Measurements from ENCODE around the gene MTA1. TPM values are rescaled to one million over a fixed set of nuclear protein-coding genes. Genes with fewer than 3 reads are reported as not detected.

The MTA1 gene
- total and polyA plus RNA-seq, 2 donors from 2014 or later = 30.4 to 112 TPM

DNA sequence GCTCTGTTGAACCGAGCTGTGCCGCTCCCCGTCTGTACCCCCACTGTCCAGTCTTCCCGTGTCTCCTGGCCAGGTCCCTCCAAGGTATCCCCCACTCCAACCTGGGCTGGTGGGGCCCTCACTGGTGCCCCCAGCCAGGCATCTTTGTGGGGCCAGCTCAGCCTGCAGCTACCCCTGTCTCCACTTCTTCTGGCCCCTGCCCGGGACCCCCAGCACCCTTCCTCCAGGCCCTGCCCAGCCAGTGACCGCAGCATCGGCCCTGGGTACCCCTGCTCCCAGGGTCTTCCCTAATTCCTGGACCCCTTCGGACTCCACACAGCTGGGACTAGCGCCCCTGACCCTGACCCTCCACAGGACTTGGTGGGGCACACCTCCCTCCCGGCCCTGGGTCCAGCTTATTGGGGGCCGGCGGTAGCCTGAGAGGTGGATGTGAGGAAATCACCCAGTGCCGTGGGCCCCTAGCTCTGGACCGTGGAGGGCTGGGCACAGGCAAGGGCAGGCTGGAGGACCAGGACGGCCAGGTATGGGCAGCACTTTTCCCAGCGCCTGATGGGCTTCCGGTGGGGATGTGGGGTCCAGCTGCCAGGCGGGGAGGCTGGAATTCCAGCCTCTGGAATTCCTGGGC, 63.0 kb downstream of the MTA1 start:
- H3K4me1 ChIP-seq (ENCODE audit: control insufficient read depth in 2 of 3, insufficient read depth in 2 of 3, low read depth in 1 of 3, low read length in 3 of 3) = peaks cover 0 to 43% (median 21%) of the 10 kb centered on the region in 3 donors
- FAIRE-seq (no peak), DNase-seq (no peak)
- H3K9me3 ChIP-seq (ENCODE audit: control insufficient read depth in 2 of 3, insufficient read depth in 1 of 3, low read length in 3 of 3) = no peaks in the 10 kb centered on the region
- intact Hi-C loops (cut with DNase I) = no loop called here
- H3K27ac ChIP-seq (ENCODE audit: low read depth in 2 of 2, low read length in 2 of 2) = peak overlapping the region; percentile 96 to 99
- peak overlapping the region in 1 of 3 donors; percentile 37 for H3K4me3 ChIP-seq (ENCODE audit: low read length in 3 of 3)
- H3K27me3 ChIP-seq (ENCODE audit: control insufficient read depth, insufficient read depth, low read length) = no peaks in the 10 kb centered on the region
- H3K9ac ChIP-seq (ENCODE audit: low read length in 3 of 3) = peak overlapping the region in 2 of 3 donors; percentile 59 to 65
- TF ChIP-seq, protein P1, sequence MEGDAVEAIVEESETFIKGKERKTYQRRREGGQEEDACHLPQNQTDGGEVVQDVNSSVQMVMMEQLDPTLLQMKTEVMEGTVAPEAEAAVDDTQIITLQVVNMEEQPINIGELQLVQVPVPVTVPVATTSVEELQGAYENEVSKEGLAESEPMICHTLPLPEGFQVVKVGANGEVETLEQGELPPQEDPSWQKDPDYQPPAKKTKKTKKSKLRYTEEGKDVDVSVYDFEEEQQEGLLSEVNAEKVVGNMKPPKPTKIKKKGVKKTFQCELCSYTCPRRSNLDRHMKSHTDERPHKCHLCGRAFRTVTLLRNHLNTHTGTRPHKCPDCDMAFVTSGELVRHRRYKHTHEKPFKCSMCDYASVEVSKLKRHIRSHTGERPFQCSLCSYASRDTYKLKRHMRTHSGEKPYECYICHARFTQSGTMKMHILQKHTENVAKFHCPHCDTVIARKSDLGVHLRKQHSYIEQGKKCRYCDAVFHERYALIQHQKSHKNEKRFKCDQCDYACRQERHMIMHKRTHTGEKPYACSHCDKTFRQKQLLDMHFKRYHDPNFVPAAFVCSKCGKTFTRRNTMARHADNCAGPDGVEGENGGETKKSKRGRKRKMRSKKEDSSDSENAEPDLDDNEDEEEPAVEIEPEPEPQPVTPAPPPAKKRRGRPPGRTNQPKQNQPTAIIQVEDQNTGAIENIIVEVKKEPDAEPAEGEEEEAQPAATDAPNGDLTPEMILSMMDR (IDR thresholded peaks at IDR 0.05; ENCODE audit: borderline replicate concordance, extremely low read depth, insufficient read depth) = no peak
- peaks cover 0 to 5% (median 0%) of the 10 kb centered on the region in 3 donors for H3K36me3 ChIP-seq (ENCODE audit: control insufficient read depth in 2 of 3, insufficient read depth in 3 of 3, low read length in 3 of 3)

DNA sequence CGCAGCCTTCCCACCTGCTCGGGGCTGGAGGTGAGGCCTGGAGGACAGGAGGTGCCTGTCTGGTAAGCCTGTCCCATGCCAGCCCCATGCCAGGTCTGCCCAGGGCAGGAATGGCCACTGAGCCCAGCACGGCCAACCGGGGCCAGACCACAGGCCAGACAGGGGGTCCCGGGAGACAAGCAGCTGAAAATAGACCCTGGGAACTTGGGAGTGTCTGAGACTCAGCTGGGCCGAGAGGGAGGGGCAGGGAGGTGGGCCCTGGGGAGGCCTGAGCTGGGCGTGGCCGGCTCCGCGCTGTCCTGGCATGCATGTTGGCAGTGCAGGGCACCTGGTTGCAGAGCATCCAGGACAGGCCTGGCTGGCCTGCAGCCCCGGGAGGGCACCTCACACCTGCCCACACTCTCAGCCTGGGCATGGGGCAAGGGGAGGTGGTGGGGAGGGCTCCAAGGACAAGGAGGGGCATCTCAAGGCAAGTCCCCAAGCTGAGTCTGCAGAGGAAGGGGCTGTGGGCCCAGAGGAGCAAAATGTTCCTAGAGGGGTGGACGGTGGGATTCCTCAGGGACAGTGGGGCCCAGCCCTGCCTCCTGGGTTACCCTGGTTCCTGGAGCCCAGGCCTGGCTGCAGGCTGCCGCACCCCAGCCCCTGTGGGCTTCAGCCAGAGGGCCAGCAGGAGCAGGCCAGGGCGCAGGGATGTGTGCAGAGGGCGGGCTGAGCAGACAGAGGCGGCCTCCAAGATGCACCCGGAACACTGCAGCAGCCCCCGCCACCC, 63.9 kb downstream of the MTA1 start:
- intact Hi-C loops (cut with DNase I) = no loop called here
- Histone ChIP-seq H3K4me1 (ENCODE audit: control insufficient read depth in 2 of 3, insufficient read depth in 2 of 3, low read depth in 1 of 3, low read length in 3 of 3) (peaks cover 0 to 43% (median 21%) of the 10 kb centered on the region in 3 donors), H3K4me3 (ENCODE audit: low read length in 3 of 3) (no peak overlapping the region), H3K9ac (ENCODE audit: low read length in 3 of 3) (no peak overlapping the region), H3K27ac (ENCODE audit: low read depth in 2 of 2, low read length in 2 of 2) (peak overlapping the region; percentile 96 to 99), H3K27me3 (ENCODE audit: control insufficient read depth, insufficient read depth, low read length) (no peaks in the 10 kb centered on the region), H3K36me3 (ENCODE audit: control insufficient read depth in 2 of 3, insufficient read depth in 3 of 3, low read length in 3 of 3) (peaks cover 0 to 5% (median 0%) of the 10 kb centered on the region in 3 donors), H3K9me3 (ENCODE audit: control insufficient read depth in 2 of 3, insufficient read depth in 1 of 3, low read length in 3 of 3) (no peaks in the 10 kb centered on the region)
- no peak for DNase-seq
- TF ChIP-seq, protein P1 (IDR thresholded peaks at IDR 0.05; ENCODE audit: borderline replicate concordance, extremely low read depth, insufficient read depth) = no peak
- no peak for FAIRE-seq

DNA sequence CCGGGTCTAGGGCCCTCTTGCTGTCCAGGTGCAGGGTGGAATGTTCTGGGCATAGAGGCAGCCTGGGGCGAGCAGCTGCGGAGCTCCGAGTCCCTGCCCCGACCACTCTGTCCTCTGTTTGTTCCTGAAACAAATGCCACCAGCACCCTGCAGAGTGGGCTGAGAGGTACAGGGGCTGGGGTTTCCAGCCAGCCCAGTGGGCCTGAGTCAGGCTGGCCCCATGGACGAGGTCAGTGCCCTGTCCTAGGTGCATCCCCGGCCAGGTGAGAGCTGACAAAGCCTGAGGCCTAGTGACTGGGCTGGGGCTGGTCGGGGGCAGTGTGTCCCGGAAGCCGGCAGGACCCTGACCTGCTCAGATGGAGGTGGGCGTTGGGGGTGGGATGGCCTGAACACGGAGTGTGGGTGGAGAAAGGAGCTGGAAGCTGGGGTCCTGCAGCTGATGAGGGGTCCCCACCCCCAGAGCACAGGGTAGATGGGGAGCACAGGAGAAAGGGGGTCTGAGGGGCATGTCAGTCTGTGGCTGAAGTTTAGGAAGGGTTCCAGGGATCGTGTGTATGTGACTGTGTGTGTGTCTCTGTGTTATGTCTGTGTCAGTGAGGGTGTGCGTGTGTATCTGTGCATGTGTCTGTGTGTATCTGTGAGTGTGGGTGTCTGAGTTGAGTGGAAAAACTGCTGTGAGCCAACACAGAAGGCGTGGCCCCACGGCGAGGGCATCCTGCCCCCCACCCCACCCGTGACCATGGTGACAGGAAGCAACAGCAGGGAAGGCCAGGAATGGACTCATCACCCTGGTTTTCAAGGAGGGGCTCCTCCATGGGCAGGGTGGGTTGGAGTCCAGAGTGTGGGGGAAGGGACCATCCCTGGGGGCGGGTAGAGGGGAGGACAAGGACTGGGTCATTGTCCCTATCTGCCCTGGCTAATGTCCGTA, 64.7 kb downstream of the MTA1 start:
- Histone ChIP-seq H3K27me3 (ENCODE audit: control insufficient read depth, insufficient read depth, low read length) (no peaks in the 10 kb centered on the region), H3K9me3 (ENCODE audit: control insufficient read depth in 2 of 3, insufficient read depth in 1 of 3, low read length in 3 of 3) (no peaks in the 10 kb centered on the region), H3K4me3 (ENCODE audit: low read length in 3 of 3) (no peak overlapping the region), H3K4me1 (ENCODE audit: control insufficient read depth in 2 of 3, insufficient read depth in 2 of 3, low read depth in 1 of 3, low read length in 3 of 3) (peaks cover 0 to 43% (median 21%) of the 10 kb centered on the region in 3 donors), H3K36me3 (ENCODE audit: control insufficient read depth in 2 of 3, insufficient read depth in 3 of 3, low read length in 3 of 3) (peaks cover 0 to 5% (median 0%) of the 10 kb centered on the region in 3 donors), H3K9ac (ENCODE audit: low read length in 3 of 3) (no peak overlapping the region), H3K27ac (ENCODE audit: low read depth in 2 of 2, low read length in 2 of 2) (peak overlapping the region in 1 of 2 donors; percentile 13)
- intact Hi-C loops (cut with DNase I) = no loop called here
- FAIRE-seq (no peak), DNase-seq (no peak)
- TF ChIP-seq, protein P1 (IDR thresholded peaks at IDR 0.05; ENCODE audit: borderline replicate concordance, extremely low read depth, insufficient read depth) = no peak
